Stimulated activated CD4-positive, alpha-beta T cell treated with anti-CD3 and anti-CD28 coated beads, Interleukin-2, amount 100 ng/mL, for 24 hours (primary cell): Measurements from ENCODE around the gene ZNF221.
A peak's percentile ranks its signal among the peaks of the same experiment; 100 is the strongest.
"Not testable (repeated sequence)": the region's sequence is repeated elsewhere in the genome, so short reads cannot be mapped to it uniquely, and the experiment has no call there.

Experiments used
- DNase-seq, 2 donors: peaks; one replicate each; pipeline ENCODE4 v3.0.0-alpha.2; 2020

Gene ZNF221

DNA sequence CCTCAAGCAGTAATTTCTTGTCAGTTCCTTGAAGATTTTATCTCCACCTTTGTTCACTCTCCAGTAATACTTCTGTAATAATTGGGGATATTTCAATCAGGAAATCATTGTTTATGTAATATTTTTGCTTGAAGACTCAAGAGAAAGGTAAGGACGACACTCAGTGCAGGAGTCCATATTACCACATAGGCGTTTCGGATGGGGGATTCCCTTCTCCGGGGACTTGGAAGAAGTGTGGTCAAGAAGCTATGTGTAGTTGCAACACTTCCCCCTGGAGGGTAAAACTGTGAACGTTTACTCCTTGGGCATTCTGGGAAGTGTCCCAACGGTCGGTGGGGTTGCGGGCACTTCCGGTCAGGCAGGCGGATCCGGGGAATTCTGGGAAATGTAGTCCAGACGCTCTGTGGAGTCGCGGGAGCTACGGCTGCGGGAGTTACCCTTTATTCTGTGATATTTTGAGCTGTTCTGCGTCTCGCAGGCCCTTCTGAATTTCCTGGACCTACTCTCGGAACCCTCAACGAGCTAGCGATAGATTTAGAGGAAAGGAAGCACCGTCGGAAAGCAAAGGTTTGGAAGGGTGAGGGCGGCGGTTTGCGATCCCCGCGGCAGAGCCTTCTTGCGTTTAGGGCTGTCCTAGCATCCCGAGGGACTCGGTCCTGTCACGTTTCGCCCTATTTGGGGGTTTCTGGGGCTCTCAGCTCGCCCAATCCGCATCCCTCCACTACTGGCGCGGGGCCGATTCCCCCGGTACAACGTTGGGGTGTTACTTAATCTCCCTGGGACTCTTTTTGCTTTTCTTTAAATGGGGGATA, at the start of gene ZNF221:
Gene ZNF221 (plus strand): TSS at position 395 of the 812 bp plus-strand sequence. CDS start 11,499 bp downstream, outside the sequence.
- DNase-seq: peak; percentile 63 to 69

DNA sequence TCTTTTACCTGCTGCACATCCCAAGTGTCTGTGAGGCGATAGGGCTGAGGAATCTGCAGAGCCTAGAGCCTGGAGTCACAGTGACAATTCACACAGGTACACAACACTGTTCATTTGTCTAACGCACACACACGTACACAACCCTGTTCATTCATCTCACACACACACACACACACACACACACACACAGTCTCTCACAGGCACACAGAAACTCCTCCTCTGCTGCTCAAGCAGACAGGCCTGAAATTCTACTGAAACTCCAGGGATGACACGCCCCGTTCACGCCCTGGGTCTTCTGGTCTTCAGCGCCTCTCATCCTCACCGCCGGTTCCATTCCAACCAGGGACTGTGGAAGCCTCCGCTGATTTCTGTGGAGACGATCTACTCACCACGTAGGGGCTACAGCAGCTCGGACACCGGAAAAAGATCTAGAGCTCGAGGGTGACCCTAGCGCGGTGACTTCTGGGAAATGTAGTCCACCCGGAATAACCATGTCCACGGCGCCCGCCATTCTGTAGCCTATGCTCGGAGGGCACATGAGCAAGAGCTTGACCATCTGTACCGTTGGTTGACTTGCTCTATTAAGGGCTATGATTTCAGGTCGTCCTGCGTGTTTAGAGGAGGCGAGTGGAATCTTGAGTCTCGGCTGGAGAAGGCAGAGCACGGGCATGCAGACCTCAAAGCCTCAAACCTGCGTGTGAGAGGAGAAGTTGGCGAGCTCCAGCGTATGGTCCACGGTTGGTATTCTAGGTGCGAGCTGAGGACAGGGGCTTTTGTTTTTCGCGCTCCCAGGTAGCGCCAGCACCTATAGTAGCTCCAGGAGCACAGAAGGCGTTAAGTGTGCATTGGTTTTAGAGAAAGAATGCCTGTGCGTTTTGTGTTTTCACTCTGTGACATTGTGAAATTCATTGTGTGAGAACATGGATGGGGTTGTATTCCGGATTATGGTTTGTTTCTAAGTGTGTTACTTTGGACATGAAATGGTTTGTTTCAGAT, 49.3 kb upstream of the ZNF221 start:
- peak; percentile 68 to 75 for DNase-seq

DNA sequence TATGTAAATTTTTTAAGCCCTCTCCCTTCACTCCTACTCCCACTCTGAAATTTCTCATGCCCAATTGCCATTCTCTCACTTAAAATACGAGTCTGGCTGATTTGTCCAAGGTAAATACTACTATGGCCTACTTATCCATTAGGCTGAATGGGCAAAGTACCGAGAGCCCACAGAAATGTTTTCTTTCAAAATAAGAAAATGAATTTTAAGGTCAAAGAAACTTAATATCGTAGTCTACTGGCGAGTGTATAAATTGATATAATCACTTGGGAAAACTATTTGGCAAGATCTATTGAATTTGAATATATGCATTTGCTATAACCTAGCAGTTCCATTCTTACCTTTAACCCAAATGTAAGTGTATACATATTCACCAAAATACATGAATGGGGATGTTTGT, 48.6 kb upstream of the ZNF221 start:
- DNase-seq: no peak

DNA sequence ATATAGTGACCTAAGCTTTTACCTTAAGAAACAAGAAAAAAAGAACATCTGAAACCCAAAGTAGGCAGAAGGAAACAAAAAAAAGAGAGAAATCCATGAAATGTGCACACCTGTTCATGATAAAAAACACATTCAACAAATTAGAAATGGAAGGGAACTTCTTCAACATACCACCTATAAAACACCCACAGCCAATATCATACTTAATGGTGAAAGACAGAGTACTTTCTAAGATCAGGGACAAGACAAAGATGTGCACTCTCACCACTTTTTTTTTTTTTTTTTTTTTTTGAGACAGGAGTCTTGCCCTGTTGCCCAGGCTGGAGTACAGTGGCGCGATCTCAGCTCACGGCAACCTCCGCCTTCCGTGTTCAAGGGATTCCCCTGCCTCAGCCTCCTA, 45.1 kb upstream of the ZNF221 start:
- DNase-seq: no peak

DNA sequence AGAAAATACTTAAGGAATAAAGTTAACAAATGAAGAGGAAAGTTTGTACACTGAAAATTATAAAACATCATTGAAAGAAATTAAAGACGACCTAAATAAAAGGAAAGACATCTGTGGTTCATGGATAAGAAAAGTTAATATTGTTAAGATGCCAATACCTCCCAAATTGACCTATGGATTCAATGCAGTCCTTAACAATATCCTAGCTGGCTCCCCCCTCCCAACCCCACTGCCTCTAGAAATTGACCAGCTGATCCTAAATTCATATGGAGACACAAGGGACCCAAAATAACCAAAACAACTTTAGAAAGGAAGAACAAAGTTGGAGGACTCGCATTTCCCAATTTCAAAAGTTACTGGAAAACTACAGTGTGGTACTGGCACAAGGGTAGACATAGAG, 44.3 kb upstream of the ZNF221 start:
- DNase-seq: no peak

DNA sequence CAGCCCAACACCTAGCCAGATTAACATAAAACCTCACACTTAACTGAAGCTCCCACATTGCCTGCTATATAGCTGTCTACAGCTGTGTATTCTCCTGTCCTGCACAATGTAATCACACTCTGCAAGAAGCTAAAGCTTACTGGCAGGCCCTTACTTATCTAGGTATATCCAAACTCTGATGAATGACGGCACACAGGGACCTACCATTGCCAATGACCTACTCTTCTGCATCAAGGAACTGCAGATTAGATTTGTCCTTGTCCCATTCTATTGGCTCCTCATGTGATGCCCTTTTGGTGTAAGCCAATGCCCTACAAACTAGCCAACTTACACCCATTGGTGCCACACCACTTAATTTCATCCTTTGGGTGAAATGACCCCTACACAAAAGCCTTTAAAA, 42.4 kb upstream of the ZNF221 start:
- DNase-seq: no peak

DNA sequence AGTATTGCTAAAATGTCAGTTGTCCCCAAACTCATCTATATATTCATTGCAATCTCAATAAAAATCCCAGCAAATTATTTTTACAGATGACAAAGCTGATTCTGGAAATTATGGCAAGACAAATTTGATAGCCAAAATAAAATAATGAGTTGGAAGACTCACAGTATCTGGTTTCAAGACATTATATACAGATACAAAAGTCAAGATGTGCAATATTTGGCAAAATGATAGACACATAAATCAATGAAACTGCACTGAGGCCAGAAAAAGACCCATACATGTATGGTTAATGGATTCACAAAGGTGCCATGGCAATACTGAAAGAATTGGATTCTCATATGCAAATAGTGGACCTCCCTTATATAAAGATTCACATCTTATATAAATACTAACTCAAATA, 40.1 kb upstream of the ZNF221 start:
- no peak for DNase-seq

DNA sequence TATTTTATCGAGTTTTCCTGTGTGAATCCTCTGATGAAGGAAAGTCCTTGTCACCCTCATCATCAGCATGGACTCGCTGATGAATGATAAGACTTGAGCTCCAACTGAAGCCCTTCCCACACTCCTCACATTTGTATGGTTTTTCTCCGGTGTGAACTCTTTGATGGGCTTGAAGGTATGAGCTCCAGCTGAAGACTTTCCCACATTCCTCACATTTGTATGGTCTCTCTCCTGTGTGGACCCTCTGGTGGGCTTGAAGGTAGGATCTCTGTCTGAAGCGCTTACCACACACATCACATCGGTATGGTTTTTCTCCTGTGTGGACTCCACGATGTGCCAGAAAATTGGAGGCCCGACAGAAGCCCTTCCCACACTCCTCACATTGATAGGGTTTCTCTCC, 37.6 kb upstream of the ZNF221 start:
- DNase-seq: no peak

DNA sequence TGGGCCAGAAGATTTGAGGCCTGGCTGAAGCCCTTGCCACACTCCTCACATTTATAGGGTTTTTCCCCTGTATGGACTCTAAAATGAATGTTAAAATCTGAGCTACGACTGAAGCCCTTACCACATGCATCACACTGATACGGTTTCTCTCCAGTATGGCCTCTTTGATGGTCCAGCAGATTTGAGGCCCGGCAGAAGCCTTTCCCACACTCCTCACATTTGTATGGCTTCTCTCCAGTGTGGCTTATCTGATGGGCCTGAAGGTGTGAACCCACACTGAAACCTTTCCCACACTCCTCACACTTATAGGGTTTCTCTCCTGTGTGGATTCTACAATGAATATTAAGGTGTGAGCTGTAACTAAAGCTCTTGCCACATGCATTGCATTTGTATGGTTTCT, 37.0 kb upstream of the ZNF221 start:
- no peak for DNase-seq

DNA sequence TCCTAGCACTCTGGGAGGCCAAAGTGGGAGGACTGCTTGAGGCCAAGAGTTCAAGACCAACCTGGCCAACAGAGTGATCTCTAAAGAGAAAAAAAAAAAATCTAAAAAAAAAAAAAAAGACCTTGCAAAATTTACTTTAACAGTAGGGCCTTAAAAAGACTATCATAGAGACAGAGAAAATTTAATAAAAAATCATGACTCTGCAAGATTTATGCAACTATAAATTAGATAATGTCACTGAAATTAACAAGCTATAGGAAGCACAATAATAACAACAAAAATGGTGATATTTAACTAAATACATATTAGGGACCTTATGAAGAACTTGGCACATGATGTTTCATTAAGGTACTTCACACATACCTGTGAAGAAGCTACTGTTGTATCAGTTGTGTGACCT, 27.2 kb upstream of the ZNF221 start:
- DNase-seq: no peak

DNA sequence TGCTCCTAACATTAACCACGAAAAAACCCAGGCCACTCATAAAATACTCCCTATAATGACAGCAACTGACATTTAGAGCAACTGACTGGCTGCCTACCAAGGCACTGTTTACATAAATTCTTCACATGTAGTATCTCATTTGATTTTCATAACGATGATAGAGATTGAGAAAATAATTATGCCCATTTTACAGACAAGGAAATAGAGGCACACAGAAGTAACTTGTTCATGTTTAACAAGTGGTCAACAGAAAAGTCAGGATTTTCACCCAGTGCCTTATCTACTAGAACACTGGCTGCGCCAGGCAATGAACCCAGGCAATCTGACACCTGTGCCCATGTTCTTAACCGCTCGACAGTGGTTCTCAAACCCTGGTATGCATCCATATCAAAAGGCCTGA, 22.2 kb upstream of the ZNF221 start:
- no peak for DNase-seq

DNA sequence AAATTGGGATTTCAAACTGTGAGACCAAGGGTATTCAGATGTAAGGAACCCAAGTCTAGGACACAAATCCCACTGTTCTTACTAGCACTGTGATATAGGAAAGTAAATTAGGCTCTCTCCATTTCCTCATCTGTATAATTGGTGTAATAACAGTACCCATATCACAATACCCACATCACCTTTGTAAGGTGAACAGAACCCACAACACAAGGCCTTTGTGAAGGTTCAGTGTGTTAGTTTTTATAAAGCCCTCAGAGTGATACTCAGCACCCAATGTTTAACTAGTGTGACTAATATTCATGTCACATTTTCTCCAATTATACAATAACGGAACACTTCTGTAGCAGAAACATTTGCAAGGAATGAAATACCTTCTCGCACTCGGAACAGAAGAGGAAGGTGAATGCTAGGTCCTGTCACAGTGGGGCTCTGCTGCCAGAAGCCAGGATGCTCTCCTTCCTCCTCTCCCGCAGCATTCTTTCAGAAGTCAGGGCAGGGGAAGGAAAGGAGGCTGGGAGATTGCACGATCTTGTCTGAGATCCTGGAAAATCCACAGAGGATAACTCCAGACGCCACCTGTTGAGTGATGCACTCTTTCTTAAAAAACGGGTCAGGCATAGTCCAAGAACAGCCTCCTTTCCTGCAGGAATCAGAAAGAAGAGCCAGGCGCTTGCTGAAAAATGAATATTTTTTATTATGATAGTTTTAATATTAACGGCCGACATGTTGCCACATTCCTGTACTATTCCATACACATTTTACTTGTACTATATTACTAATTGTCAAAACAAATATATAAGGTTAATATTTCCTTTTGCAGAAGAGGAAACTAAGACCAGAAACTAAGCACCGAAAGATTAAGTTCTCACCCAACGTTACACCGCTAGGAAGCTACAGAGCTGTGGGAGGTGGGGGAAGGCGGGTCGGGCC, 16.7 kb upstream of the ZNF221 start:
- no peak for DNase-seq

DNA sequence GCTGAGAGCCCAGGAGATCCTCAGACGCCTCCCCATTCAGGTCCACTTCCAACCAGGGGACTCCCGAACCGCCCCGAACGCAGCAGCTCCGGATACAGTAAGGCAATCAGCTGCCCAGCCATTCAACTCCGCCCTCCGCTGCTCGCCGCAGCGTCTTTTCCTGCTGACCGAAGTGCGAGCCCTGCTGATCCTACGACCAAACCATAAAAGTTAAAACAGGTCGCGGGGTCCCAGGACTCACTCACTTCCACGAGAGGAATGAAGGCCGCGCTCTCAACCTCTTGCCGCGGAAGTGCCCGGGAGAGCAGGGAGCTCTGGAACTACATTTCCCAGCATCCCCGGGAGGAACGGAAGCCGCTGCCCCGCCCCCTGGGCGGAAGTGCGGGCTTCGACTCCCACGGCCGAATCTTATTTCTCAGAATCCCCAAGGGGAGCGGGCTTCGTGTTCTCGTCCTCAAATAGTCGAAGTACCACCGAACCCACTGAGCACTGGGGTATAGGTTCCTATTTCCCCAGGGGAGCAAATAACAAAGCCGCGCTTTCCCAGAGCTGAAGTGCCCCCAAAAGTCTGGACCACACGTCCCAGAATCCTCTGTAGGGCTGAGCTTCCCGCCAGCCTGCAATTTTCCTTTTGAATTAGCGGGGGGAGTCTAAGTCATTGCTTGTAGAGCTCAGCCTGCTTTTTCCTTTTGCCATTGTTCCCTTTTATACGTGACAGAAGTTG, 15.9 kb upstream of the ZNF221 start, which contains the start of gene ZNF45:
Gene ZNF45 (minus strand): TSS at position 298 of the 724 bp plus-strand sequence. CDS start 13,097 bp downstream, outside the sequence.
- peak; percentile 88 to 91 for DNase-seq

DNA sequence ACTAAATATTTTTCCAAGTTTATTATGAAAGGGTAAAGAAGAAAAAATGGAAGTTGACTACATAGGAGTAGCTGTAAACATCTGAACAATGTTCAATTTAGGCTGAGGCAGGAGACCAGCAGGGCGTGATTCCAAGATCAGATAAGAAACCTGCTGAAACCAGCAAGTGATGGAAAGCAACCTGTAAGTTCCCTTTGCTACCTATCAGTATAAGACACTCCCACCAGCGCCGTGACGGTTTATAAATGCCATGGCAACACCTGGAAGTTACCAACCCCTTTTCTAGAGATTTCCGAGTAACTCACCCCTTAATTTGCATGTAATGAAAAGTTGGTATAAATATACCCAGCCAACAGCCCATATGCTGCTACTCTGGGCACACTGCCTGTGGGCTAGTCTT, 14.8 kb upstream of the ZNF221 start:
- DNase-seq: no peak

DNA sequence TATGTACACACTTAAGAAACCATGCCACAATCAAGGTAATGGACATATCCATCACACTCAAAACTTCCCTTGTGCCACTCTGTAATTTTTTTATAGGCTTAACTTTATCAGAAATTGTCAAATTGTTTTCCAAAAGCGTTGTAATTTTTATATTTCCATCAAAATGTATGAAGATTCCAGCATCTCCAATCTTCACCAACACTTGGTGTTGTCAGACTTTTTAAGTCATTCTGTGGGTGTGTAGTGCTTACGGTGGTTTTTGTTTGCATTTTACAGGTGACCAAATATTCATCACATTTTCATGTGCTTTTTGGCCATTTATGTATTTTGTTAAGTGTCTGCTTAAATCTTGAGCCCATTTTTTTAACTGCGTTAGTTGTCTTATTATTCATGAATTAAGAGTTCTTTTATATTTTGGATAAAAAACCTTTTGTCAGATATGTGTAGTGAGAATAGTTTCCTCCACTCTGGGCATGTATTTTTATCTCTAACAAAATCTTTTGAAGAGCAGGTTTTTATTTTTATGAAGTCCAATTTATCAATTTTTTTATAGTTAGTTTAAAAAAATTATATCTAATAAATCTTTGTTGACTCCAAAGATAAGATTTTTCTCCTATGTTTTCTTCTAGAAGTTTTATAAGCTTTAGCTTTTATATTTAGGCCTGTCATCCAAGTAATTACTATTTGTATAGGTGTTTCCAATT, 11.3 kb upstream of the ZNF221 start:
- no peak for DNase-seq

DNA sequence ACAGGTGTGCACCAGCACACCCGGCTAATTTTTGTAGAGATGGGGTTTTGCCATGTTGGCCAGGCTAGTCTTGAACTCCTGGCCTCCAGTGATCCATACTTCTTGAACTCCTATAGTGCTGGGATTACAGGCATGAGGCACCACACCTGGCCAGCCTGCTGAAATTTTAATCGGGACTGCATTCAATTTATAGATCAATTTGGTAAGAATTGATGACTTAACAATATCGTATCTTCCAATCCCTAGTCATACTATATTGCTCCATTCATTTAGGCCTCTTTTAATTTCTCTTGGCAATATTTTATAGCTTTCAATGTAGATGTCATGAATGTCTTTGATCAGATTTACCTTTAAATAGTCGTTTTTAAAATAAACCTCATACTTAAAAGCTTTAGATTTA, 10.3 kb upstream of the ZNF221 start:
- no peak for DNase-seq

DNA sequence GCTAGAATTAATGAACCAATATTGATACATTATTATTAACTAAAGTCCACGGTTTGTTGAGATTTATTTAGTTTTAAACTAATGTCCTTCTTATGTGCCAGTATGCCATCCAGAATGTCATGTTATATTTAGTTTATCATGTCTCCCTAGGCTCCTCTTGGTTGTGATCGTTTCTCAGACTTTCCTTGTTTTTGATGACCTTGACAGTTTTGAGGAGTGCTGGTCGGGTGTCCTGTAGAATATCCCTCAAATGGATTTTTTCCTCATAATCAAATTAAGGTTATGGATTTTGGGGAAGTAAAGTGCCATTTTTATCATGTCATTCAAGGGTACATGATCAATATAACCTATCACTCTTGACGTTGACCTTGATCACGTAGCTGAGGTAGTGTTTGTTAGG, 9.8 kb upstream of the ZNF221 start:
- no peak for DNase-seq

DNA sequence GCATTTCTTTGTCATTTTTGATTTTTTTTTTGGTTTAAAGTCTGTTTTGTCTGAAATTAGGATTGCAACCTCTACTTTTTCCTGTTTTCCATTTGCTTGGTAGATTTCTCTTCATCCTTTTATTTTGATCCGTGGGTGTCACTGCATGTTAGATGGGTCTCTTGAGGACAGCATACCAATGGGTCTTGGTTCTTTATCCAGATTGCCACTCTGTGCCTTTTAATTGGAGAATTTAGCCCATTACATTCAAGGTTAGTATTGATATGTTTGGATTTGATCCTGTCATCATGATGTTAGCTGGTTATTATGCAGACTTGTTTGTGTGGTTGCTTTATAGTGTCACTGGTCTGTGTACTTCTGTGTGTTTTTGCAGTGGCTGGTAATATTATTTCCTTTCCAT, 3.6 kb upstream of the ZNF221 start:
- not testable (repeated sequence) for DNase-seq

DNA sequence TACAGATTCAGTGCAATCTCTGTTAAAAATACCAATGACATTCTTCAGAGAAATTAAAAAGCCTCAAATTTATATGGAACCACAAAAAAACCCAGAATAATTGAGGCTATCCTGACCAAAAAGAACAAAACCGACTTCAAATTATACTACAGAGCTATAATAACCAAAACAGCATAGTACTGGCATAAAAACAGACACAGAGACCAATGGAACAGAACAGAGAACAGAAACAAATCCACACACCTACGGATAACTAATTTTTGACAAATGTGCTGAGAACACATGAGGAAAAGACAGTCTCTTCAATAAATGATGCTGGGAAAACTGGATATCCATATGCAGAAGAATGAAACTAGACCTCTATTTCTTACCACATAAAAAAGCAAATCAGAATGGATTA, 1.2 kb upstream of the ZNF221 start:
- DNase-seq: not testable (repeated sequence)

DNA sequence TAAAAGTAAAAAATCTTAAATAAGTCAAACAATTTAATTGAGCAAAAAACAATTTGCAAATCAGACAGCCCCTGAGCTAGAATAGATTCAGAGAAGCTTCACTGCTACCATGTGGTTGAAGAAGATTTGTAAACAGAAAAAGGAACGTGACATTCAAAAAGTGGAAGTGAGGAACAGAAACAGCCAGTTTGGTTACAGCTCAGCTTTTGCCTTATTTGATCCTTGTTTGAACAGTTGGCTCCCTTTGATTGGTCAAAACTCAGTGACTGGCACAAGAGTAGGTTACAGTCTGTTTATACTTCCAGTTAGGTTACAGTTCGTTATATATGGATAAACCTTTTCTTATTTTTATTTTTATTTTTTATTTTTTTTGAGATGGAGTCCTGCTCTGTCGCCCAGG, 5.8 kb downstream of the ZNF221 start:
- DNase-seq: no peak

DNA sequence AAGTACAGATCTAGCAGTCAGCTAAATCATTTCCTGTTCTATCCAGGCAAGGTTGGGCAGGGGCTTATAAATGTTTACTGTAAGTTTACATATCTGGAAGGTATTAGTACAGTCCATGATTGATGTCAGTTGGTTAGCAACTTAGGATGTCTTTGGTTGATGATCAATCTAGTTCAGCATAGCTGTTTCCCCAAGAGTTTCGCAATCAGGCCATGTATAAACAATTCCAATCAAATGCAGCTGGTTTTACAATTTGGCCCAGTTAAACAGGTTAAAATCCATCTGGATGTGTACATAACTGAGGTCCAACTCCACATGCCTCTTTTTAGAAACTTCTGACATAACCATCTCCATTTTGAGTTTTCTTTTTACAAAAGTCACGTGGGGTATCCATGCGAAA, 6.9 kb downstream of the ZNF221 start:
- DNase-seq: no peak
